Right lobe of liver (tissue), 4 donors: ENCODE data around the gene ASXL1.
"Not testable (repeated sequence)": the region's sequence is repeated elsewhere in the genome, so short reads cannot be mapped to it uniquely, and the experiment has no call there.

ENCODE experiments used
- POLR2A ChIP-seq: fragments of 450-650 bp; IDR thresholded peaks from one replicate; pipeline ENCODE4 v1.6.1; 2017; ENCODE audit warnings: antibody characterized with exemption, mild to moderate bottlenecking
- TF ChIP-seq, protein P1 (sequence below), 4 donors: fragments of 200-600 bp in 3 of 4; fragments of 450-650 bp in 1 of 4; IDR thresholded peaks; one replicate each; pipeline versions ENCODE4 v1.5.1 to v1.8.0; 2016 to 2022; ENCODE audit warnings: antibody characterized with exemption in 4 of 4, mild to moderate bottlenecking in 2 of 4
- donor health status: DM: no; HTN: no; CAD: no.
- donor health status: DM: no; HTN: no; CAD: no.
- donor health status: DM: no; HTN: yes; CAD: no.

DNA sequence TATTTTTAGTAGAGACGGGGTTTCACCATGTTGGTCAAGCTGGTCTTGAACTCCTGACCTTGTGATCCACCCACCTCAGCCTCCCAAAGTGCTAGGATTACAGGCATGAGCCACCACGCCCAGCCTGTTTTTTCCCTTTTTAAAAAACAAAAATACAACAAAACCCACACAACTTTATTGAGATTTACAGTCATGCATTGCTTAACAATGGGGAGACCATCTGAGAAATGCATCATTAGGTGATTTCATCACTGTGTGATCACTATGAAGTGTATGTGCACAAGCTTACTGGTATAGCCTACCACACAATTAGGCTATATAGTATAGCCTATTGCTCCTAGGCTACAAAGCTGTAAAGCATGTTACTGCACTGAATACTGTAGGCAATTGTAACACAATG lies 17.1 kb upstream of the ASXL1 start:
- TF ChIP-seq, protein P1, sequence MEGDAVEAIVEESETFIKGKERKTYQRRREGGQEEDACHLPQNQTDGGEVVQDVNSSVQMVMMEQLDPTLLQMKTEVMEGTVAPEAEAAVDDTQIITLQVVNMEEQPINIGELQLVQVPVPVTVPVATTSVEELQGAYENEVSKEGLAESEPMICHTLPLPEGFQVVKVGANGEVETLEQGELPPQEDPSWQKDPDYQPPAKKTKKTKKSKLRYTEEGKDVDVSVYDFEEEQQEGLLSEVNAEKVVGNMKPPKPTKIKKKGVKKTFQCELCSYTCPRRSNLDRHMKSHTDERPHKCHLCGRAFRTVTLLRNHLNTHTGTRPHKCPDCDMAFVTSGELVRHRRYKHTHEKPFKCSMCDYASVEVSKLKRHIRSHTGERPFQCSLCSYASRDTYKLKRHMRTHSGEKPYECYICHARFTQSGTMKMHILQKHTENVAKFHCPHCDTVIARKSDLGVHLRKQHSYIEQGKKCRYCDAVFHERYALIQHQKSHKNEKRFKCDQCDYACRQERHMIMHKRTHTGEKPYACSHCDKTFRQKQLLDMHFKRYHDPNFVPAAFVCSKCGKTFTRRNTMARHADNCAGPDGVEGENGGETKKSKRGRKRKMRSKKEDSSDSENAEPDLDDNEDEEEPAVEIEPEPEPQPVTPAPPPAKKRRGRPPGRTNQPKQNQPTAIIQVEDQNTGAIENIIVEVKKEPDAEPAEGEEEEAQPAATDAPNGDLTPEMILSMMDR (IDR thresholded peaks at IDR 0.05) = not testable (repeated sequence)
- not testable (repeated sequence) for TF ChIP-seq POLR2A
